ENCODE results near the gene SPON2.

The SPON2 gene

DNA sequence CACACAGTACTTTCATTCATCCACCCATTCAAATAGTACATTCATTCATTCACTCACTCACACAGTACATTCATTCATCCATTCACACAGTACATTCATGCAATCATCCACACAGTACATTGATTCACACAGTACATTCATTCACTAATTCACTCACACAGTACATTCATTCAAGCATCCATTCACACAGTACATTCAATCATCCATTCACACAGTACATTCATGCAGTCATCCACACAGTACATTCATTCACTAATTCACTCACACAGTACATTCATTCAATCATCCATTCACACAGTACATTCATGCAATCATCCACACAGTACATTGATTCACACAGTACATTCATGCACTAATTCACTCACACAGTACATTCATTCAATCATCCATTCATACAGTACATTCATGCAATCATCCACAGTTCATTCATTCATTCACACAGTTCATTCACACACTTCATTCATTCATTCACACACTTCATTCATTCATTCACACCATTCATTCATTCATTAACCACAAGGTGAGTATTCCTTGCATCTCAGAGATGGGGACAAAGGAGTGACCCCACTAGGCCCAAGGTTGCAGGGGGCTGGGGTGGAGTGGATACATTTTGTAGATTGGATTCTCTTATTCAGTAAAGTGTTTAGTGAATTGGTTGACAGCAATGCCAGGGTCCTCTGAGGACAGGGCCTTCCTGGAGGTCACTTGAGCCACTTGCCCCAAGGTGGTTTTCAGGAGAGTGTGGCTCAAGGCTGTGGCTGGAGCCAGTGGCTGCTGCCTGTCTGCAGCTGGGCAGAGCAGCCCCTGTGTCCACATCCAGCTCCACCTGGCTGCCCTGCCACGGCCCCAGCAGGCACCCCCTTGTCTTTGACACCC, 4.3 kb upstream of the SPON2 start:
- no peak for TF ChIP-seq CTCF (IDR thresholded peaks at IDR 0.05)

DNA sequence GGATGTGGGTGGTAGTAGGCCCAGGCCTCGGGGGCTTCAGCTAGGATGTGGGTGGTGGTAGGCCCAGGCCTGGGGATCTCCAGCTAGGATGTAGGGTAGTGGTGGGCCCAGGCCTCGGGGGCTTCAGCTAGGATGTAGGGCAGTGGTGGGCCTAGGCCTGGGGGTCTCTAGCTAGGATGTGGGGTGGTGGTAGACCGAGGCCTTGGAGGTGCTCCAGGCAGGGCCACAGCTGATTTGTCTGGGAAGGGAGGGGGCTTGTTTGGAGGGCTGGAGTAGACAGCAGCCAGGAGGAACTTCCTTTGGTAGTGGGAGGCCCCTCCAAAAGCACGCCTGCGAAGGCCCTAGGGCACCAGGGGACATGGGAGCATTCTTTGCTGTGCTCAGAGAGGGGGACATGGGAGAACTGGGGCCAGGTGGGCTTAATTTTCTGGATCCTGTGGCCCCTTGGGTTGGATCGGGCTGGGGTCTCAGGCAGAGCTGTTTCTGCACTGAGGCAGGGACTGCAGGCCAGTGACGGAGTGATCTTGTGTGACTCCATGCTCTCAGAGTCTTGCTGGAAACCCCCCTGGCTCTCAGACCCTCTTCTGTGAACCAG, 3.3 kb upstream of the SPON2 start:
- no peak for TF ChIP-seq CTCF (IDR thresholded peaks at IDR 0.05)

DNA sequence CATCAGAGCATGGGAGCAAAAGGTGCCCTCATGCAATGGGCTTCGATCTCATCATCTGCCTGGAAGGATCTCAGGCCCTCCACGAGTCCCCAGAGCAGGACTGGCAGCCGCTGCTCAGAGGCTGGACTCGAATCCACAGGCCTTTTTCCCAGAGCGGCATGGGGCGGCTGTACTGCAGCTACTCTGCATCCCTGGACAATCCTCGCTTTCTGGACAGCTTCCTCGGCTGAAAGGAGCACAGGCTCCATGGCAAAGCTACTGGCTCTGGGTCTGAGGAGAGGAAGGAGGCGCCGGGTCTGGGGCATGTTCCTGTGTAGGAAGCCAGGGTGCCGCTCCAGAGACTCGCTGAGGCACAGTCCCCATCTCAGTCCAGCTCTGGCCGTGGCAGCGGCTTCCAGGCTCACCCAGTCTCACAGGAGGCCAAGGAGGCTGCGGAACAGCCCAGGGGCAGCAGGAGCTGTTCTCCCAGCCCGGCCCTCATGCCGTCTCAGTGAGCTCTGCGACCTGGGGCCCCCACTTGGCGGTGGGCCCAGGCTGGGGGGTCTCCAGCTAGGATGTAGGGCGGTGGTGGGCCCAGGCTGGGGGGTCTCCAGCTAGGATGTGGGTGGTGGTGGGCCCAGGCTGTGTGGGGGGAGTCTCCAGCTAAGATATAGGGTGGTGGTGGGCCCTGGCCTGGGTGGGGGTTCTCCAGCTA, 2.7 kb upstream of the SPON2 start:
- no peak for TF ChIP-seq CTCF (IDR thresholded peaks at IDR 0.05)

DNA sequence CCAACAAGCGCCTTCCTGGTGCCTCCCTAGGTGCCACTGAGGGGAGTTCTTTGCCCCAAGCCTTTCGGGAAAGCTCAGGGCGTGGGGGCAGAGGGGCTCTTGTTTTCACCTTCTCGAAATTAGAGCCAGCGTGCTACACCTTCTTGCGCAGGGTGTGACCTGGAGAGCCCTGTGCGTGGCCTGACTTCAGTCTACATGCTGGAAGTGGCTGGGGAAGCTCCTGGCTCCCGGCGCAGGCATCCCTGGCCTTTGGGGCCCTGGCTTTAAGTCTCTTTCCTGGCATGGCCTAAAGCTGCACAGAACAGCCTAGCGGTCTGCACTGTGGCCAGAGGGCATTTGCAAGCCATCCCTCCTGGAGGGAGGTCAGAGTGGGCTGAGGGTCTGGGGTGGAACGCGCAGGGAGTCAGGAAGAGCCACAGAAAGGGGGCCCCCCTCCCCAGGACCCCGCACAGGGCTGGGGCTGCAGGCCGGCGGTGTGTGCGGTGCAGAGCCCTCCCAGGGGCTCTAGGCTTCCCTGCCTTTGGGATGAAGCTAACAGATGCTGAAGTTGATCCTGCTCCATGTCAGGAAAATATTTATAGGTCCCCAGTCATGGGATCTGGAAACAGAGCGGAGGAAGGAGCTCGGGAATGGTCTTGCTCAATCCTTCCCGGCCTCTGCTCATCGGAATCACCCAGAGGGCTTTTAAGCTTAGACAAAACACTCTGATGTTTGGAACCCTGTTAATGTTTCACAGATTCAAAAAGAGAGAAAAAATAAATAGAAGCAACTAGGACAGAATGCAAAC, 781 bp upstream of the SPON2 start:
- no peak for TF ChIP-seq CTCF (IDR thresholded peaks at IDR 0.05)

DNA sequence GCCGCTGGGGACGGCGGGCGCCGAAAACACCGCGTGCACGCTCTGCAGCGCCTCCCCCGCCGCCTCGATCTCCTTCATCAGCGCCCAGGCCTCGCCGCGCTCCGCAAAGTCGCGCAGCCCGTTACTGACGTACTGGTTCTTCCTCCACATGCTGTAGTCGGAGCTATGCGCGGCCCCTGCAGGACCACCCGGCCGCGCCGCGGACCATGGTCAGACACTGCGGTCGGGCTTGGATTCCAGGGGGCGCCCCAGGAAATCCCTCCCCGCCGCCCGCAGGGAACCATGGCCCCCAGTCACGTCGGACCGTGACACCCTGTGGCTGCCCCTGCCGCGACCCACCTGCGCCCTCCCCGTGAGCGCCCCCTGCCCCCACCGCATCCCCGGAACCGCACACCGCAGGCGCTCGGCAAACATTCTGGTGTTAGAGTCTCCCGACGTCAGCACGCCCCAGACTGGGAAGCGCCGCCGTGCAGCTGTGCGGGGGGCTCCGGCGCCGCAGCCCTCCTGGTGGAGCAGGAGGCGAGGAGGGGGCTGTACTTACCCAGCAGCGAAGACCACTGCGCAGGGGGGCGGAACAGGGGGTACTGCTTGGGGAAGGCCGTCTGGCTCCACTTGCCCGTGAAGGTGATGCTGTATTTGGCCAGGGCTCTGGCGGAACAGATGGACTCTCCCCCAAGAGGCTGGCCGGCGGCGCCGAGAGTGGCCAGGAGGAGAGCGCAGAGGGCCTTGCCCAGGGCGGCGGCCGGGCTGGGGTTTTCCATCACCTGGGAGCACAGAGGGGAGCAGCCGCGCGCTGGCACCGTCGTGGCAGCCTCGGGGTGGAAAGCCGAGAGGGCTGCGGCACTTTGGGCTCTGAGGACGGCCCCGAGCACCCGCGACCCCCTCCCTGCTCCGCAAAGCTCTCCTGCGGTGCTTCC, 814 bp downstream of the SPON2 start:
- peak; percentile 24; the same call in 1 of the 2 replicates for TF ChIP-seq CTCF (IDR thresholded peaks at IDR 0.05)

- no peak for TF ChIP-seq CTCF (IDR thresholded peaks at IDR 0.05)
Observed at GRCh38 chr4:1170976-1171310, 1.4 kb downstream of the SPON2 start.
